AG09309 (cell line): ENCODE data around the gene LRRC8E.

Experiments
- DNase-seq: peaks from one replicate; pipeline ENCODE4 v3.0.0-alpha.2; 2010; ENCODE audit warnings: low read depth
- H3K4me3 ChIP-seq: 2 replicates; pipeline ENCODE4 v1.5.1; 2011; ENCODE audit warnings: mild to moderate bottlenecking, low read depth, low read length, moderate library complexity; ENCODE audit not compliant: control insufficient read depth
- CTCF ChIP-seq: IDR thresholded peaks from 2 replicates; pipeline ENCODE4 v1.5.1; 2011; ENCODE audit warnings: mild to moderate bottlenecking, low read depth, low read length, inconsistent platforms; ENCODE audit not compliant: insufficient read depth, control insufficient read depth; ENCODE audit errors: missing control alignments

Gene LRRC8E

GRCh38 chr19:7921302-7921966, 33.1 kb downstream of the LRRC8E start:
- no peak for TF ChIP-seq CTCF
- no peak for DNase-seq
- peak overlapping the region; percentile 51 for H3K4me3 ChIP-seq

GRCh38 chr19:7921967-7922835, 33.9 kb downstream of the LRRC8E start:
- DNase-seq, result no peak
- no peak for TF ChIP-seq CTCF
- H3K4me3 ChIP-seq, result peak overlapping the region; percentile 51; the same call in 1 of the 2 replicates

GRCh38 chr19:7922836-7923195, 34.5 kb downstream of the LRRC8E start:
- H3K4me3 ChIP-seq, result no peak overlapping the region
- TF ChIP-seq CTCF, result no peak
- no peak for DNase-seq

- DNase-seq, result no peak
Observed at GRCh38 chr19:7923295-7924191, 35.2 kb downstream of the LRRC8E start.

GRCh38 chr19:7924241-7924640, 35.9 kb downstream of the LRRC8E start:
- TF ChIP-seq CTCF, result no peak
- H3K4me3 ChIP-seq, result no peak overlapping the region
- no peak for DNase-seq

More at GRCh38 chr19:7923295-7924191, 35.2 kb downstream of the LRRC8E start:
- TF ChIP-seq CTCF, result no peak
- H3K4me3 ChIP-seq, result no peak overlapping the region

GRCh38 chr19:7924651-7925170, 36.4 kb downstream of the LRRC8E start:
- TF ChIP-seq CTCF, result no peak
- H3K4me3 ChIP-seq, result no peak overlapping the region
- no peak for DNase-seq
